CD4-positive, alpha-beta T cell treated with Interleukin-15 for 4 hours (primary cell): ENCODE results near the gene LSM14B.
"Not testable (repeated sequence)": the region's sequence is repeated elsewhere in the genome, so short reads cannot be mapped to it uniquely, and the experiment has no call there.

Experiments used
- DNase-seq: peaks from one replicate; pipeline ENCODE4 v3.0.0-alpha.2; 2020; ENCODE audit warnings: low spot score

LSM14B gene

DNA sequence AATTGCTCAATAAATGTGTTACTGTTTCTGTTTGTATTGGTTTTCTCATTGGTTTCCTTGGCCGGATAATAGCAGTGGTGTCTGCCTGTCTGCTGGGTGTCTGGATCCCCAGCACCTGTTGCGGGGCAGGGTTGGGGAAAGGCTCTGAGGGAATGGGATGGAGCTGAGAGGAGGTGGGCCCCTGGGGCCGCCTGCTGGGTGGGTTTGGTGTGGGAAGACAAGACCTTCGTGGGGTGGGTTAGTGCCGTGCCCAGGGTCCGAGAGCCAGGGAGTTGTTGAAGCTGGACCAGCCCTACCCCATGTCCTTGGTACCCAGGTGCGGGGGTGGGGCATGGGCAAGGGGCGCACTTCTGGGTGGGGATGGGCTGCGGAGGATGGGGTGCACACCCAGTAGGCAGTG lies 25.3 kb downstream of the LSM14B start:
- no peak for DNase-seq

DNA sequence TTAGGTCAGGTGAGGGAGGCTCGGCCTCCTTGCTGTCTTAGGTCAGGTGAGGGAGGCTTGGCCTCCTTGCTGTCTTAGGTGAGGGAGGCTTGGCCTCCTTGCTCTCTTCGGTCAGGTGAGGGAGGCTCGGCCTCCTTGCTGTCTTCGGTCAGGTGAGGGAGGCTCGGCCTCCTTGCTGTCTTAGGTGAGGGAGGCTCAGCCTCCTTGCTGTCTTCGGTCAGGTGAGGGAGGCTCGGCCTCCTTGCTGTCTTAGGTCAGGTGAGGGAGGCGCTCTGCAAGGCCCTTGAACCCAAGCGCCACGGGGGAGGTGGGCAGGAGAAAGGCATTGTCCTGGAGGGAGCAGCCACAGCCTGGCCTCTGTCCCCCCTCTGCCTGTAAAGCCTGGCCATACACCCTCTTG lies 26.1 kb downstream of the LSM14B start:
- DNase-seq, result not testable (repeated sequence)

DNA sequence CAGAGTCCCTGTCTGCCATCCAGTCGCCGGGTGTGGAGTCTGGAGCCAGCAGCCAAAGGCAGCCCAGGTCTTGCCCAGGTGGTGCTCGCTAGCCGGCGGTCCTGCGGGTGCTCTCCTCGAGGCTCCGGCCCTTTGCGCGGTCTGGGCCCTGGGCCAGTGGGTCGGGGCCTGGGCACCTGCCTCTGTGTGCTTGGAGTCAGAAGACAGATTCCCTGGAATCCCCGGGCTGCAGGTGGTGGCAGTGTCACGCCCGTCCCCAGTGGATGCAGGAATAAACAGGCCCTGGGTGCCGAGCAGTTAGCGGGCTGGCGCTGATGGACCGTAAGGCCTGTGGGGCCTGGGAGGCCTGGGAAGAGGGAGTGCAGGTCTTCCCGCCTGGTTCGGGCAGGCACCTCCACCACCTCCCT lies 26.6 kb downstream of the LSM14B start:
- DNase-seq, result no peak

DNA sequence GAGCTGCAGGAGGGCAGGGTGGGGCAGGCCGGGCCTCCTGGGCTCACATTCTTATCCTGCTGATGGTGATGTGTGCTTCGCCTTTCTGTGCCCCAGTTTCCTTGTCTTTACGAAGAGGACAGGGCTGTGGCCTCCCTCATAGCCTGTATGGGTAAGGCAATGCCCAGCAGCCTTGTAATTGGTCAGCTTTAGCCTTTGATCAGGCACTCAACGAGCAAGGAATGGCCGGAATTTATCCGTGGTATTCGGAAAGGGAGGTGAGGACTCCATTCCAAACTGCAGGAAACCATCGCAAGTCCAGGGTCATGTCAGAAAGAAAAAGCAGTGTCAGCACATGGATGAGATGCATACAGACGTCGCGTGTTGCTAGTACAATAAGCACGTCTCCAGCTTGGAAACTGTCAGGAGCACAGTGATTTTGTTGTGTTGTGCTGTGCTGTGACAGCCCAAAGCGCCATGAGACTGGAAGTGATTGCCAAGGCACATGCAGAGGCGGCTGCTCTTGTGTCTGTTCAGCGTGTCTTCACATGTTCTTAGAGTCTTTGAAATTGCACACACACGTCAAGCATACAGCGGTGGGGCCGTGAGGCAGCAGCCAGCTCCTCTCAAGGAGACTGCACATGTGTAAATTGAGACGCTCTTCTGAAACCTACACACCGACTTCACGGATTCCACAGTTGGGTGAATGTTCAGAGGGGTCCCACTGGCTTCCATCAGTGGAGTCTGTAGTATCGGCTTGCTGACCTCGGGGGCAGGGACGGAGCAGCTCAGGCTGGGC lies 27.4 kb downstream of the LSM14B start:
- DNase-seq, result no peak

DNA sequence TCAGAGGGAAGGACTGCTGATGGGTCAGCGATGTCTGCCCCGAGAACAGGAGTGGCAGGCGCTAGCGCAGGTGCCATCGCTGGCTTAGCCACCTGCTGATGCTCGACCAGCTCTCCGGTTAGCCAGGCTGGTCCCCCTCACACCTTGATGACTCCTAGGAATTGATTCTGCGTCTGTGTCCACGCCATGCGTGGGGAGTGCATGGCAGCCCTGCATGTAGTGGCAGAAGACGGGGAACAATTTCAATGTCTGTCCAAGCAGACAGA lies 28.0 kb downstream of the LSM14B start:
- no peak for DNase-seq

DNA sequence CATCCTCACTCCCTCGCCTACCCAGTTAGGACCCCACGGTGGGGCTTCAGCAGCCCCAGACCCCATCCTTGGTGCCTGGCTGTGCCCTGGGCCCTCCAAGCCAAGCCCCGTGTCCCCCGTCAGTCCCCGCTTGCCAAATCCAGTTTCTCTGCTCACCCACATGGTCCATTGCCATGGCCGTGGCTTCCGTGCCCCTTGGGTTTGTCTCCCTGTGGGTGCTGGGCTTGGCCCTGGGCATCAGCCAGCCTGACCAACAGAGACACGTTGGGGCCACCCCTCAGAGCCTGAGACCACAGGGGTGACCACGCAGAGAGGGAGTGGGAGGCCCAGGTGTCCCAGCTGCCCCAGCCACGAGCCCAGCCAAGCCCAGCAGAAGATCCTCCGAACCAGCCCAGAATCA lies 28.9 kb downstream of the LSM14B start:
- DNase-seq, result no peak

DNA sequence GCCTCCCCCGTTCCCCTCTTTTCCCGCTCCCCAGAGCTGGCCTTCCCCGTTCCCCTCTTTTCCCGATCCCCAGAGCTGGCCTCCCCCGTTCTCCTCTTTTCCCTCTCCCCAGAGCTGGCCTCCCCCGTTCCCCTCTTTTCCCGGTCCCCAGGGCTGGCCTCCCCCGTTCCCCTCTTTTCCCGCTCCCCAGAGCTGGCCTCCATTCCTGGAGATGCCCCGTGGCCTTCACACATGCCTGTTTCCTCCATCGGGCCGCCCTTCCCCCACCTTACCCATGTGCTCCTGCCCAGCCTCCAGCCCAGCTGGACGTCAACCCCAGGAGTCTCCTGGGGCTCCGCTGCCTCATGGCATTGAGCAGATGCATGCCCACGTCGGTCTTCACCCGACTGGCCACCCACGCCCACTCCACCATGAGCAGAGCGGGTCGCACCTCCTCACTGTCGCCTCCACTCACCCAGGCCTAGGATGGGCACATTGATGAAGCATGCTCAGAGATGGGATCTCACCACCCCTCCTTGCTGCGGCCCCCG lies 29.6 kb downstream of the LSM14B start:
- no peak for DNase-seq

DNA sequence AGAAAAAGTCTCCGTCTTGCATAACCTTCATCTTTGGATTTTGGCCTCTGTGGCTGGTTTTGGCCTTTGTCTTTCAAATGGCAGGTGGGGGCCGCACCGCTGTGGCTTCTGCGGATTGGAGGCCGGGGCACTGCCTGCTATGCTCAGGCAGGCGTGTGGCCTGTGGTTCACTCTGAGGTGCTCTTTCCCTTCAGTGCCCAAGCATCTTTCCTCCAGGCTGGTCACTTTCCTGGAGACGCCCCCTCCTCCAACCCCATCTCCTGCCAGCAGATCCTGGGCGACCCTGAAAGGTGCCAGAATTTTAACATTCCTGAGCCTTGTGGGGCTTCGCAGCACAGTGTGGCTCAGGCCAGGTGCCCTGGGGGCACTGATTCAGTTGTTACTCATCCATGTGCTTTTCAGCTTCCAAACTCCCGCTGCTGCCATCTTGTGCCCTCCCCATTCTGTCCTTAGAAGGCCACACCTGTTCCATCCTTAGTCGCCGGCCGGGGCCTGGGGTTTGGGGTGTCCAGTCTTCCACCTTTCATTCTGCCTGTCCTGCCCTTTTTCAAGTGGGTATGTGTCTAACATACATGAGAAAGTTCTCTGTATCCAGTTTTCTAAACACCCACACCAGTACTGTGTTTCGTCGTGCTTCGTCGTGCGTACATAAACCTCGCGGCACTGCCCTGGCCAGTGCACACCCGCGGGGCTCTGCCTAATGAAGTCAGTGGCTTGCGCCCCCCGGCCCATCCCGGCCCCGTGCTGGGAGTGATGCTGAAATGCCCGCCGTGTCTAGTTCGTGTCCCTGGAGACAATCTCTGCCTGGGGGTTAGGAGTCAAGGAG lies 33.4 kb downstream of the LSM14B start:
- DNase-seq, result no peak

DNA sequence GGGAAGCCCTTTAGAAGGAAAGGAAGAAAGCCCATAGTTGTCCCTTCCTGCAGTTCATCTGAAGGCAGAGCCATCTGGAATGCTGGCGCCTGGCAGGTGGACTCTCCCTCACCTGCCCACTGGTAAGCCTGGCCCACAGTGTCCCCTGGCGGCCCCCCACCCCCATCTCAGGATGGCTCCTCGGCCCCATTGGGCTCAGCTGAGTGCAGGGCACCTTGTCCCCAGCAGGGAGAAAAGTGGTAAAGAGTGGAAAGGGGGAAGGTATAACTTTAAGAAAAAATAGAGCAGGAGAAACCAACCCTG lies 33.9 kb downstream of the LSM14B start:
- no peak for DNase-seq

DNA sequence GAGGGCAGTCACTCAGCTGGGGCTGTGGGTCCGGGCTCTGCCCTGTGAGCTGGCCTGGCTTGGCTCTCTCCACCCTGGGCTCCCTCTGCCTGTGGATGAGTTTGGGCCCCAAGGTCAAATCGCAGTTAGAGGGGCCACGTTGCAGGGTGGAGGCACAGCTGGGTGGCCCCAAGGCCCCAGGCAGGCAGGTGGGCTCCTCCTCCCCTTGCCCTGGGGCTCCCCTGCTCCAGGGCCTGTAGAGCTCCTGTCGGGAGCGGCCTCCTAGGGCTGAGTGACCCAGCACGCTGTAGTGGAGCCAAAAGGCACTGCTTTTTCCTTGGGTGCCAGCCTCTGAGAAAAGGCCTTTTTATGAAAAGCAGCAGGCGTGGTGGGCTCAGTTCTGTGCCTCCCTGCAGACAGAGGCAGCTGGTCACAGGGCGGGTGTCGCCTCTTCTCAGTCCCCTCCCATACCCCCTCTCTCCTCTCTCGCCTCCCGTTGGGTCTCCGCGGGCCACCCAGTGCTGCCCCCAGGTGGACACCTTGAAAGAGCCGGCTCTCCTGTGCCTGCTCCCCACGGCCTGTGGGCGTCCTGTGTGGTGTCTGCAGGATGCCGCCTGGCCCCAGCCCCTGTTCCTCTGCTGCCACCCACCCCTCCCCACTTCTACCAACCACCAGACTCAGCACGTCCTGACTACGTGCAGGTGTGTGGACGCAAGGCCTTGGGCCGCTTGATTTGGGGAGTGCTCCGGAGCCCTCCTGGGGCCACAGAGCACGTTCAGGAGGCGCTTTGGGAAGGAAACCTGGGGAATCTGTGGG lies 34.5 kb downstream of the LSM14B start:
- DNase-seq, result peak; percentile 66

DNA sequence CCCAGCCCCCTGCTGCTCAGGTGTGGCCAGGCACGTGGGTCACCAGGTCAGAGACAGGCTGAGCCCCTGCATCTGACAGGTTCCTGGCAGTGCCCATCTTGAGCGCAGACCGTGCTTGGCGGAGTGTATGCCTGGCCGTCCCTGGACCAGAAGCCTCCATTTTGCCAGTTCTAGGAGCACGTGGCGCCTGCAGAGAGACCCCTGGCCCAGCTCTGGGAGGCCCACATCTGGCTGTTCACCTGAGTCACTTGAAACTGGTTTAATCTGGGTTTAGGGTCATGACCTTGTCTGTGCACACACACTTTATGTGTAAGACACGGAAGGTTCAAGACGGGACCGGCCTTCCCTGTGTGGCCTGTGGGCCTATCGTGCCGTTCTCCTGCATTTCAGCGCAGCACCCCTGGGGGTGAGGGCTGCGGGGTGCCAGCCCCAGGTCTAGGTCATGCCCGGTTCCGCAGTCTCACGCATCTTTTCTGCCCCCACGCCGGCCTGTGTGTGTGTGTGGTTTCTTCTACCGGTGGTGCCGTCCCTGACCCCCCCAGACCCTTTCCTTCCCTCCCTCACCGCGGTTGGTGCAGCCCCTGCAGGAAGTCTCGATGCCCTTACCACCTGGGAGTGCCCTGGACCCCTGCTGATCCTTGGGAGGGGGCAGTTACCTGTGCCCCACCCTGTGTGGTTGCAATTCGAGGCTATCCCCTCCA lies 35.3 kb downstream of the LSM14B start:
- DNase-seq, result no peak

DNA sequence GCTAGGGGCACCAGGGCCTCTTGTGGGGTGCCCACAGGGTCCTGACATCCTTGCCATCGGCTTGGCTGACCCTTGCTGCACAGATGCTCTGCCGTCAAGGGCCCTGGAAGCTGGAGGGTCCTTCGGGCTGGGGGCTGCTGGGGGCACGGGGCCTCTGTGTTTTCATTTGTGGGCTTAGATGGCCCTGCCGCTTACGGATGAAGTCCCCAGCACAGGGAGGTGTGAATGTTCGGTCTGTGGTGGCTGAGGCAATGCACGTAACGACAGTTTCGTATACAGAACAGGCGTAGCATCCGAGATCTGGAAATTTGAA lies 35.8 kb downstream of the LSM14B start:
- no peak for DNase-seq

DNA sequence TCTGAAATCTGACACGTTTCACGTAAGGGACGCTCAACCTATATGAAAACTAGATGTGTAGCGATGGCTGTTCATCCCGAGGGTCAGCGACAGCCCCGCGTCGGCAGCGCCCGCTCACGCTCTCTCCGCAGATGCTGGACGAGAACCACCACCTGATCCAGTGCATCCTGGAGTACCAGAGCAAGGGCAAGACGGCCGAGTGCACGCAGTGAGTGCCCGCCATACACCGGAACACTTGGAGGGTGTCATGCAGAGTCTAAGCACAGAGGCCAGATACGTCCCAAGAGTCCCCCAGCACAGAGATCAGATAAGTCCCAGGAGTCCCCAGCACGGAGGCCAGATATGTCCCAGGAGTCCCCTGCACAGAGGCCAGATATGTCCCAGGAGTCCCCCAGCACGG lies 36.3 kb downstream of the LSM14B start:
- DNase-seq, result no peak

DNA sequence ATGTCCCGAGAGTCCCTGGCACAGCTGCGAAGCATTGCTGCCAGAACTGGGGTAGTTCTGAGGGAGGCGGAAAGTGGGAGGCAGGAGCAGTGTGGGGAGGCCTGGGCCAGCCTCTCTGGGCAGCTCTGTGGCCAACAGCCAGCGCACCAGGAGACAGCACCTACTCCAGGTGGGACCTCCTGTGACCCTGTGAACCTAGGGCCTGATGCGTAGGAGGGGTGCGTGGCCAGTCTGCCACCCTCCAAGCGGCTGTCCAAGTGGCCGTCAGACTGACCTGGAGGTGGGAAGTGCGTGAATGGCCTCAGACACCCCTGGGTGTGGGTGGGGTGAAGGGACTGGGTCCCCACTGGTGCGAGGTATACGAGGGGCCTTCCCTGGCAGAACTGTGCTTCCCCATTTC lies 36.8 kb downstream of the LSM14B start:
- DNase-seq, result no peak

DNA sequence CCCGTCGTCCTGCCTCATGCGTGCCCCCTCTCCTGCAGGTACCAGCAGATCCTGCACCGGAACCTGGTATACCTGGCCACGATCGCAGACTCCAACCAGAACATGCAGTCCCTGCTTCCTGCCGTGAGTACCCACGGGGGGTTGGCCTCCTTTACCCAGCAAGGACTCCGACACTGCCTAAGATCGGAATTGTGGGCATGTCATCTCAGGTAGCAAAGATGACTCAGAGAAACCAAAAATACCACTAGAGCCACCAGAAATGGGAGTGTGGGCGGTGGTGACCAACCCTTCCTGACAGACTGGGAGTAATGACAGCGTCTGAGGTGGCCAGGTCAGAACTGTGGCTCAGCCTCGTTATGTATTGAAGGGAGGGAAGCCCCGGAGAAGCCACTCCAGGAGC lies 37.6 kb downstream of the LSM14B start:
- peak; percentile 31 for DNase-seq

DNA sequence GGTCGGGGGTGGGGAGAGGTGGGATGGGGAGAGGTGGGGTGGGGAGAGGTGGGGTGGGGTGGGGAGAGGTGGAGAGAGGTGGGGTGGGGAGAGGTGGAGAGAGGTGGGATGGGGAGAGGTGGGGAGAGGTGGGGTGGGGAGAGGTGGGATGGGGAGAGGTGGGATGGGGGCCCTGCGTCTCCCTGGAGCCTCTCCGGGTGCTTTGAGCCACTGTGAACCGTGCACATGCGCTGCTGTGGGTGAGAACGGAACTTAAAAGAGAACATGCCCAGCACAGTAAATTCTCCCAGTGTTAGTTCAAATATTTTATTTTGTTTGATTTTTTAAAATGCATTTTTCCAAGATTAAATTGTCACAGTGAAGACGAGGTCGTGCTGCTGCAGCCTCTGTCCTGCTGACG lies 38.0 kb downstream of the LSM14B start:
- no peak for DNase-seq

DNA sequence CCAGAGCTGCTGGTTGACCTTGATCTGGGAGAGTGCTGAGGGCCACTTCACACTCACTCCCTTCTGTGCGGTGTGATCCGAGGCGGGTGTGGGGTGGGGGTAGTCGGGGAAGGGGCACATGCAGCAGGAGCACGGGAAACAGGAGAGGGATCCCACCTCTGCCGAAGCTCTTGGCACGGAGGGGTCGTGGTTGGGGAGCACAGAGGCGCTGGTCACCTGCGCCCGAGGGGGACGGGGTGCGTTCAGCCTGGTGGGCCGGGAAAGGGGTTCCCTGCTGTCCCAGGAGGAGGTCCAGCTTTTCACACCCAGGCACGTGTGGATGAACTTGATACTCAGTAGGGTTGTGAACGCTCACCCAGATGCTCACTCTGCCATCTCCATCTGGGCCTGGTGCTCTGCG lies 38.6 kb downstream of the LSM14B start:
- DNase-seq, result no peak

DNA sequence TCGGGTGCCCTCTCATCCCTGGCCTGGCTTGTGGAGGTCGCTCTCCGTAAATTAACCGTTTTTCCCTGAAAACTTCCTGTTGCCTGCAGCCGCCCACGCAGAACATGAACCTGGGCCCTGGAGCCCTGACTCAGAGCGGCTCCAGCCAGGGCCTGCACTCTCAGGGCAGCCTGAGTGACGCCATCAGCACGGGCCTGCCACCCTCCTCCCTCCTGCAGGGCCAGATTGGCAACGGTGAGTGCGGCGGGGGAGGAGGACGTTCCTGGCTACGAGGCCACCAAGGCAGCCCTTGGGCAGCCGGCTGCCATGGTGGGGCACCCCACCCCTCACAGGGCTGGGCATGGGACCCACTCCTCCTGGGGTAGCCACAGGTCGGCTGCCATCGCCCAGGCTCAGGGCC lies 39.1 kb downstream of the LSM14B start:
- DNase-seq, result no peak

DNA sequence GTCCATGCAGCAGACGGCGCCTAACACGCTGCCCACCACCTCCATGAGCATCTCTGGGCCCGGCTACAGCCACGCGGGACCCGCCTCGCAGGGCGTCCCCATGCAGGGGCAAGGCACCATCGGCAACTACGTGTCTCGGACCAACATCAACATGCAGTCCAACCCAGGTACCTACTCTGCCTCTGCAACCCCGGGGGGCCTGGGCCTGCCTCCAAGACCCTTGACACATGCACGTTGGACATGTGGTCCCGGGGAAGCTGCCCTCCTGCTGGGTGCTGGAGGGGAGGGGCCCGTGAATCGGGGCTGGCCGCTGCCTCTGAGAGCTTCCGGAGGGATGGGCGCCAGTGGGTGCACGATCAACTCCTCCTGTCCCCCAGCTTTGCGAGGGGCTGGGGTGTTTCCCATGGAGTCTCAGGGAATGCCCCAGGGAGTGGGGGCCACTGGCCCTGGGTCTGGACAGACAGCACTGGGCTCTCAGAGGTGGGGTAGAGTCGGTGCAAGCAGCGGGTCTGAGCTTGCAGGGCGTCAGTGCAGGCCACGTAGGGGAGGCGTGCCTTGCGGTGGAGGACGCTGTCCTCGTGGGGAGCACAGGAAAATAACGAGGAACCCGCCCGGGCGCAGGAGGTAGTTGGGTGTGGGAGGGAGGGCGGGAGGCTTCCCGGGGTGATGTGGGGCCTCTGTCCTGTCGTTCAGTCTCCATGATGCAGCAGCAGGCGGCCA lies 40.6 kb downstream of the LSM14B start:
- DNase-seq, result no peak

DNA sequence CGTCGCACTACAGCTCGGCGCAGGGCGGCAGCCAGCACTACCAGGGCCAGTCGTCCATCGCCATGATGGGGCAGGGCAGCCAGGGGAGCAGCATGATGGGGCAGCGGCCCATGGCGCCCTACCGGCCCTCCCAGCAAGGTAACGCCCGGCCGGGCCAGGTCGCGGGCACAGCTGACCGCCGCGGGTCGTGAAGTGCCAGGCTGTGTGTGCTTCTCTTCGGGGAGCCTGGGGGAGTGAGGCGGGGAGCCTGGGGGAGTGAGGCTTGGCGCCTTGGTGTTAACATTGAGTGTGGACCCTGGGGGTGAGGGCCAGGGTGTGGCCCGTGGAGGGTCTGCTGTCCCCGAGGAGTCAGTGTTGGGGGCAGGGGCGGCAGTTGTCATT lies 41.2 kb downstream of the LSM14B start:
- no peak for DNase-seq

DNA sequence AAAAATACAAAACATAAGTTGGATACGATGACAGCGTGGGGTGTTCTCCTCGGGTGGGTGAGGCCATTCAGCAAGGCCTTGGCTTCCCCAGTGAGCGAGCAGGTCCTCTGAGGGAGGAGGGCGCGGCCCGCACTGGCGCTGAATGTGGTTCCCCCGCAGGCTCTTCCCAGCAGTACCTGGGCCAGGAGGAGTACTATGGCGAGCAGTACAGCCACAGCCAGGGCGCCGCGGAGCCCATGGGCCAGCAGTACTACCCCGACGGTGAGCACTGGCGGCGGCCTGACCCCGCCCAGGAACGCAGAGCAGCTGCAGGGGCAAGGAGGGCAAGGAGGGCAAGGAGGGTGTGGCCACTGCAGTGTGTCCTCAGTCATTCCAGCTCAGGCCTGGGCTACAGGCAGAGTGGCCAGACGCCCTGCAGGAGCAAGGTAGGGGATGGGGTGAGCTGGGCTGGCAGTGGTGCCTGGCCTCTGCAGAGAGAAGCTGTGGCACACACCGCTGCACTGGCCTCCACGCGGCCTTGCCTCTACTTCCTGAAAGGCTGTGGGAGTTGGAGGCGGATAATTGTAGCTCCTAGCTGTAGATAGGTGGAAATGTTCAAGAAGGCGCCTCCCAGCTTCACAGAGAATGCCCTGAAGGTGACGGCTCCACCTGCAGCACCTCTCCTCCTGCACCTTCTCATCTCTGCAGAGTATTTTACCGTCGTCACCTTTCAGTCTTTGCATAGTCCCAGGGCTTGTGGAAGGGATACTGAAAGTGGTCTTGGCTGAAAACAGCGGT lies 41.9 kb downstream of the LSM14B start:
- no peak for DNase-seq
